Activated CD8-positive, alpha-beta memory T cell treated with anti-CD3 and anti-CD28 coated beads, Interleukin-2, amount 10 ng/mL, durations not matched to agents 7 days and 5 days (primary cell): ENCODE data around the gene ELOVL1. TPM values are rescaled to one million over a fixed set of nuclear protein-coding genes. Genes with fewer than 3 reads are reported as not detected.
A peak's percentile ranks its signal among the peaks of the same experiment; 100 is the strongest.

Source experiments
- ATAC-seq: fragments of 150-1000 bp; cut with Tn5 transposase; one replicate; pipeline ENCODE4 v1.10.0; 2021; ENCODE audit warnings: moderate library complexity
- CTCF ChIA-PET: fragments of 350-600 bp; sonication (Branson Sonifier 250); formaldehyde crosslinking; loops from one replicate; lab custom pipeline; 2021; ENCODE audit warnings: antibody characterized with exemption; lab: Charles Lee
- DNase-seq: peaks from one replicate; pipeline ENCODE4 v3.0.0-alpha.2; 2020
- H3K27ac Mint-ChIP-seq: one replicate; pipeline ENCODE4 v1.8.0; 2021; ENCODE audit warnings: mild to moderate bottlenecking, mixed read lengths
- H3K27me3 Mint-ChIP-seq: one replicate; pipeline ENCODE4 v1.8.0; 2021; ENCODE audit warnings: mixed read lengths
- H3K36me3 Mint-ChIP-seq: one replicate; pipeline ENCODE4 v1.8.0; 2021; ENCODE audit warnings: mild to moderate bottlenecking, mixed read lengths
- H3K4me1 Mint-ChIP-seq: one replicate; pipeline ENCODE4 v1.8.0; 2021; ENCODE audit warnings: mixed read lengths
- H3K4me3 Mint-ChIP-seq: one replicate; pipeline ENCODE4 v1.8.0; 2021; ENCODE audit warnings: mild to moderate bottlenecking, moderate library complexity, mixed read lengths
- H3K9me3 Mint-ChIP-seq: one replicate; pipeline ENCODE4 v1.8.0; 2022; ENCODE audit warnings: low read depth, mixed read lengths
- total RNA-seq, 2 experiments: library from RNA; stranded (reverse); gene quantifications; one replicate each; pipeline ENCODE4 v1.2.3, GENCODE V29; 2021

The ELOVL1 gene
- total RNA-seq, 2 experiments from 2014 or later: 64.4 to 74.2 TPM

DNA sequence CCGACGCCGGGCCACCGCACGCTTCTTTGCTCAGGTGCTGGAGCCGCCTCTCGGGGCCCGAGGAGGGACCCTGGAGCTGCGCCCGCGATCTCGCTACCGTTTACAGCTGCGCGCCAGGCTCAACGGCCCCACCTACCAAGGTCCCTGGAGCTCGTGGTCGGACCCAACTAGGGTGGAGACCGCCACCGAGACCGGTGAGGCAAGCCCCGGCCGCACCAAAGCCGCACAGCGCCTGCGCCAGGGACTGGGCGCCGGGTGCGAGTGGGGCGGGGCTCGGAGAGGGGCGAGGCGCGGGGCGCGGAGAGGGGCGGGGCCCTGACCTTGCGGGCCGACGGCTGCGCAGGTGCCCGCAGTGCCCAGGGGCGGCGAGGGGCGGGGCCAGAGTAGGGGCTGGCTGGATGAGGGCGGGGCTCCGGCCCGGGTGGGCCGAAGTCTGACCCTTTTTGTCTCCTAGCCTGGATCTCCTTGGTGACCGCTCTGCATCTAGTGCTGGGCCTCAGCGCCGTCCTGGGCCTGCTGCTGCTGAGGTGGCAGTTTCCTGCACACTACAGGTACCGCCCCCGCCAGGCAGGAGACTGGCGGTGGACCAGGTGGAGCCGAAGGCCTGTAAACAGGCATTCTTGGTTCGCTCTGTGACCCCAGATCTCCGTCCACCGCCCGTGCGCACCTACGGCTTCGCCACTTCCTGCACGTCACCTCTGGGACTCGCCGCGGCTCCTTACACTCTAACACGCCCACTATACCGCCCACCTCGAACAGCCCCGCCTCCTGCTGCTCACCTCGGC, 18.8 kb downstream of the ELOVL1 start:
- peaks cover 2% of the 10 kb centered on the region for H3K27me3 Mint-ChIP-seq
- ATAC-seq (peak; percentile 88), DNase-seq (peak; percentile 83)
- no peaks in the 10 kb centered on the region for H3K36me3 Mint-ChIP-seq
- H3K9me3 Mint-ChIP-seq: no peaks in the 10 kb centered on the region
- H3K4me1 Mint-ChIP-seq: peaks cover 10% of the 10 kb centered on the region
- CTCF ChIA-PET: interaction anchor here (0.8 kb wide), 1 partner anchor 51 kb away, joined by 3 read pairs; no protein-coding TSS in a partner anchor
- peak overlapping the region; percentile 80 for H3K27ac Mint-ChIP-seq
- H3K4me3 Mint-ChIP-seq: peak overlapping the region; percentile 74

DNA sequence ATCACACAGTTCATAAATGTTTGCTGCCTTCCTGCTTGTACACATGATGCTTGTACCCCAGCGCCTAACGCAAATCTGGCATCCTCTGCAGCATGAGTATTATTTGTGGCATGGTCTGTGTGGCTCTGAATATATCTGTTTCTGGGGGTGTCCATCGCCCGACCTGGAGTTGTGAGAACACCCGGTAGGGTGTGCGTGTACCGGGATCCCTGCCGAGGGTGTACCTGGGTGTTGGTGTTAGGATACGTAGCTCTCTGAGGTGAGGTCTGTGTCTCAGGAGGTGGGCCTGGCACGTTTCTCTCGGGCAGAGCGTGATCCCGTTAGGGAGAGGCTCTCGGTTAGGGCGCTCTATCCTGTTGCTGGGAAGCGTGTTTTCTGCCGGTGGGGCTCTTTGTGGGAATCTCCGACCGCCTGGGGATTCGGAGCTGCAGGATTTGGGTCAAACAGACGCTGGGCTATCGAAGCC, 19.4 kb downstream of the ELOVL1 start:
- Mint-ChIP-seq H3K9me3 (no peaks in the 10 kb centered on the region), H3K4me3 (no peak overlapping the region), H3K4me1 (peaks cover 10% of the 10 kb centered on the region), H3K27me3 (peaks cover 2% of the 10 kb centered on the region), H3K27ac (no peak overlapping the region), H3K36me3 (no peaks in the 10 kb centered on the region)
- CTCF ChIA-PET: interaction anchor here (0.8 kb wide), 1 partner anchor 52 kb away, joined by 3 read pairs; no protein-coding TSS in a partner anchor
- DNase-seq (no peak), ATAC-seq (no peak)

DNA sequence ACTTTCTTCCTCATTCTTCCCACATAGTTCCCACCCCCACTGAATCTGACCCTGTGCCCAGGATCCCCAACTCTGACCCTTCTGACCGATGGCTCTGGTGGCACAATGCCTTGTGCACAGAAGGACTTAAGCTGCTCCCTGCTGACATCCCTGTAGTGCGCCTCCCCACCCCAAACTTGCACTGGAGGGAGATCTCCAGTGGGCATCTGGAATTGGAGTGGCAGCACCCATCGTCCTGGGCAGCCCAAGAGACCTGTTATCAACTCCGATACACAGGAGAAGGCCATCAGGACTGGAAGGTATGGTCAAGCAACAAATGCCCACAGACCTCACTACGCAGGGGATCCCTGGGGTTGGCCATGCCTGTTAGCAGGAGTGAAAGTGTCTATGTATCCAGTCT, 21.2 kb downstream of the ELOVL1 start:
- Mint-ChIP-seq H3K27me3 (peaks cover 2% of the 10 kb centered on the region), H3K27ac (no peak overlapping the region), H3K4me3 (no peak overlapping the region), H3K9me3 (no peaks in the 10 kb centered on the region), H3K36me3 (no peaks in the 10 kb centered on the region), H3K4me1 (peaks cover 10% of the 10 kb centered on the region)
- no peak for DNase-seq
- CTCF ChIA-PET: interaction anchor here (1.0 kb wide), 1 partner anchor 12 kb away, joined by 3 read pairs; the partner anchor contains the start of gene CDC20
- ATAC-seq: no peak

DNA sequence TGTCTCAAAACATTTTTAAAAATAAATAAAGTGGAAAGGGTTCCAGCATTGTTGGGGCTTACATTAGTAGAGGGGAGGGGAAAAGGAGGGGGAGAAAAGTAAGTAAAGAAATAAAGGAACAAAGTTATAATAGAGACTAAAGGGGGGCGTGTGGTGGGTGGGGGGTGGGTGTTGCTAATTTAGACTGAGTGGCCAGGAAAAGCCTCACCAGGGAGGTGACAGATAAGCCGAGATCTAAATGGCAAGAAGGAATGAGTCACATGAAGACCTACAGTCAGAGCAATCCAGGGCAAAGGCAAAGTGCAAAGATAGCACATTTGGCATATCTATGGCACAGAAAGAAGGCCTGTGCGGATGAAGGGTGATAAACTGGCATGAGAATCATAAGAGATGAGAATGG, 22.7 kb downstream of the ELOVL1 start:
- Mint-ChIP-seq H3K4me1 (peaks cover 6% of the 10 kb centered on the region), H3K27ac (no peak overlapping the region), H3K36me3 (no peaks in the 10 kb centered on the region), H3K9me3 (no peaks in the 10 kb centered on the region), H3K27me3 (peaks cover 2% of the 10 kb centered on the region), H3K4me3 (no peak overlapping the region)
- no peak for DNase-seq
- CTCF ChIA-PET: interaction anchor here (1.9 kb wide), 1 partner anchor 107 kb away, joined by 4 read pairs; no protein-coding TSS in a partner anchor
- no peak for ATAC-seq

DNA sequence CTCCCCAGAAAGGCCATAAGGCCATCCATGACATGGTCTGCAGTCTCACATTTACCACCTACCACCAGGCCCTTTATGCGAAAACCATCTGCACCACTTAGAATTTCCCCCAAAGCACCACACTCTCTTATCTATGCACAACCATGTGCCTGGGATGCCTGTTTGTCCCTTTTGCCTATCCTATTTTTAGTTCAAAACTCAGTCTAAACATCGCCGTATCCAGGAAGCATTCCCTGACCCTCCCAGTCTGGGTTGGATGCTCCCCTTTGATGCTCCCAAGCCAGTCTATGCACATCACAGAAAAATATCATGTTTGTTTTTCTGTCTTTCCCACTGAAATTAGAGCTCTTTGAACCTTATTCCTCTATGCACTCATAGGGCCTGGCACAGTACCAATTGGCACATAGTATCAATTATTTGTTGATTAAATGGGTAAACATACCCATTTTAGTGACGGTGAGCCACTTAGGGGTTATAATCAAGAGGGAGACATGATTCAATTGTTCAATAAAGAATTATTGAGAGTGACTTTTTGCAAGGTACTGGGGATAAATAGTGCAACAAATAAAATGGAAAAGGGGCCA, 23.5 kb downstream of the ELOVL1 start:
- Mint-ChIP-seq H3K4me3 (no peak overlapping the region), H3K36me3 (no peaks in the 10 kb centered on the region), H3K4me1 (peaks cover 2% of the 10 kb centered on the region), H3K9me3 (no peaks in the 10 kb centered on the region), H3K27me3 (peaks cover 2% of the 10 kb centered on the region), H3K27ac (no peak overlapping the region)
- DNase-seq (no peak), ATAC-seq (no peak)
- CTCF ChIA-PET: interaction anchor here (1.9 kb wide), 1 partner anchor 106 kb away, joined by 4 read pairs; no protein-coding TSS in a partner anchor

DNA sequence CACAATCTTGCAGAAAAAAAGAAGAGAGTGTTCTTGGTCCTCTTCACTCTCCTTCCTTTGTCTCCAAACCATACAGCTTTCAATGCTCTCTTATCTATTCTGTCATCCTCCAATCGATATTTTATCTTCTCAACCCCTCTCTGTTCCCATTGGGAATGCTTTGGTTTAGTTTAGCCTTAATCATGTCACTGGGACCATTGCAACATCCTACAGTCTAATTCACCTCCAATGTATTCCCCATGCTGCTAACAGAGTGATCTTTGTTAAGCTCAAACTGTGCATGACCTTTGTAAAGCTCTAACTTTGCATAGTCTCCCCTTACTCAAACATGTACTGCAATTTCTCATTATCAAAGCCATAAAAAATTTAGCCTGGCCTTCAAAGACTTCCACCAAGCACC, 27.3 kb downstream of the ELOVL1 start:
- Mint-ChIP-seq H3K4me3 (no peak overlapping the region), H3K4me1 (no peaks in the 10 kb centered on the region), H3K36me3 (no peaks in the 10 kb centered on the region), H3K27me3 (no peaks in the 10 kb centered on the region), H3K9me3 (no peaks in the 10 kb centered on the region), H3K27ac (no peak overlapping the region)
- ATAC-seq (no peak), DNase-seq (no peak)
- CTCF ChIA-PET: interaction anchor here (1.5 kb wide), 1 partner anchor 12 kb away, joined by 5 read pairs; no protein-coding TSS in a partner anchor

DNA sequence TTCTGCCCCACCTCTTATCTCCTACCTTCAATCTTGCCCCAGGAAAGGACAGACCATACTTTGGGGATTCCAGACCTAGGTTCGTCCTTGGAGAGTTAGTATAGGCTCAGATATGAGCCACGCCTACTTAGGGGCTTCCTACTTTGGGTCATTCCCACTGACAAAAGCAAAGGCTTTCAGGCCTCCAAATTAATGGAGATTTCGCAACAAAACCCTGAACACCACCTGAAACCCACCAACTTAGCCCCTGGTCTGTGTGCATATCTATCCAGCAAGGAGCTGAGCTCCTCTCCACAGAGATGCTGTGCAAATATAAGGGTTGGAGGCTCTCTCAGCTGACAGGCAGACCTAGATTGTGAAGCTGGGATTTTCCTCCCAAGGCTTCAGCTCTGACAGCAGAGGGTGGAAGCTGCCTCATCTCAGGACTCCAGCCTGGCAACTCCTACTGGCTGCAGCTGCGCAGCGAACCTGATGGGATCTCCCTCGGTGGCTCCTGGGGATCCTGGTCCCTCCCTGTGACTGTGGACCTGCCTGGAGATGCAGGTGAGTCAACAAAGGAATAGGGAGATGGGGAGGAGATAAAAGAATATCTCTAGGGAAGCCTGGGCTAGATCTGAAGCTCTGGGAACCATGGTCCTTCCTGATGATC, 28.1 kb downstream of the ELOVL1 start:
- ATAC-seq: no peak
- H3K36me3 Mint-ChIP-seq: no peaks in the 10 kb centered on the region
- no peak for DNase-seq
- H3K27ac Mint-ChIP-seq: no peak overlapping the region
- H3K4me3 Mint-ChIP-seq: no peak overlapping the region
- H3K27me3 Mint-ChIP-seq: no peaks in the 10 kb centered on the region
- H3K4me1 Mint-ChIP-seq: no peaks in the 10 kb centered on the region
- CTCF ChIA-PET: interaction anchor here (1.1 to 1.5 kb wide), 2 partner anchors 11 to 113 kb away, joined by 3 to 5 read pairs; no protein-coding TSS in a partner anchor
- H3K9me3 Mint-ChIP-seq: no peaks in the 10 kb centered on the region

DNA sequence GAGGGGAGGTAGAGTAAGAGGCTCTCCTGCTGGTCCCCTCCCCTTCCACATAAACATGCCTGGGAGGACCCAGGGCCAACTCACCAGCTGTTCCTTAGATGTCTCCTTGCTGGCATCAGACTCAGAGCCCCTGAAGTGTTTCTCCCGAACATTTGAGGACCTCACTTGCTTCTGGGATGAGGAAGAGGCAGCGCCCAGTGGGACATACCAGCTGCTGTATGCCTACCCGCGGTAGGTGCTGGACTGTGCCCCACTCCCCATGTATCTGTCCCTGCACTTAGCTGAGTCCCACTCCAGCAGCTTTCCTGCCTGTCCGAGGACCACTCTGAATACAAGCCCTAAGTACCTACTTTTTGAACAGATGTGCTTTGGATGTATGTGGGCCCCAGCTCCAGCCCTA, 29.8 kb downstream of the ELOVL1 start:
- no peaks in the 10 kb centered on the region for H3K36me3 Mint-ChIP-seq
- H3K27me3 Mint-ChIP-seq: no peaks in the 10 kb centered on the region
- no peak overlapping the region for H3K27ac Mint-ChIP-seq
- ATAC-seq (no peak), DNase-seq (no peak)
- H3K9me3 Mint-ChIP-seq: no peaks in the 10 kb centered on the region
- H3K4me3 Mint-ChIP-seq: no peak overlapping the region
- no peaks in the 10 kb centered on the region for H3K4me1 Mint-ChIP-seq
- CTCF ChIA-PET: no interaction called here

DNA sequence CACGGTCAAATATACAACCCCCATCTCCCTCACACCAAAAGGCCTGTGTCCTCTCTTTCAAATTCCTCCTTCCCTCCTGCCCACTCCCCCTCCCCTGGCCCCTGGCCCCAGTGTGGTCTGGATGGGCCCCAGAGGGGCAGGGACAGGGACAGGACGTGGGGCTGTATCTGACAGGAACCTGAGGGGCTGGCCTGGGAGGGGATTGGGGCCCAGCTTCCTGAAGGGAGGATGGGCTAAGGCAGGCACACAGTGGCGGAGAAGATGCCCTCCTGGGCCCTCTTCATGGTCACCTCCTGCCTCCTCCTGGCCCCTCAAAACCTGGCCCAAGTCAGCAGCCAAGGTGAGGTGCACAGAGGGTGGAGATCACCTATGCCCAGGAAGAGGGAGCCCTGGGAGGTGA, 30.2 kb downstream of the ELOVL1 start, which contains the start of gene MPL:
Gene MPL (plus strand): TSS at position 231 of the 400 bp plus-strand sequence. CDS start 31 bp downstream, at position 262.
- CTCF ChIA-PET: no interaction called here
- ATAC-seq: no peak
- no peaks in the 10 kb centered on the region for H3K4me1 Mint-ChIP-seq

DNA sequence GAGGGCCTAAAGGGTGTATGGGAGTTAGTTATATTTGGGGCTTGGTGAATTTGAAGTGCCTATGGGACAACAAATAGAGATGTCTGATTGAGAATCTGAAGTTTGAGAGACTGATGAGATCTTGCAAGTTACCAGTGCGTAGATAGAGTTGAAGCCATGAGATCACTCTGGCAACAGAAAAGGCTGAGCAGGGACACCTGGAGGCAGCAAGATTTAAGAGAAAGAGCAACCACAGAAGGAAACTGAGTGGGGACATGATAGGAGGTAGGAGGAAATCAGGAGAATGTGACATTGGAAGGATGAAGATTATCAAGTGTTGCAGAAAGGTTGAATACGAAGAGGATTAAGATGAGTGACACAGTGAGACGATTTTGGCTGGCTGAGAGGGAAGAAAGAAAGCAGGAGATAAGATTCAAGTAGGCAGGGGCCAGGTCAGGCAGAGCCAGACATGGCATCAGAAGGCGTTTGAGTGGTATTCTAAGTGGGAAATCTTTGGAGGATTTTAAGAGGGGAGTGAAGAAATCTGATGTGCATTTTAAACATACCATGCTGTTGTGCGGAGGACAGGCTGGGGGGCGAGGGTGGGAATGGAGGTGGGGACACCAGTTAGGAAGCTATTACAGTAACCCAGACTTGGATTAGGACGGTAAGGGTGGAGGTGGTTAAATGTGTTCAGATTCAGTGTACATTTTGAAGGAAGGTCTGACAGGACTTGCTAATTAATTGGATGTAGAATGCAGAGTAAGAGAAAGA, 33.2 kb downstream of the ELOVL1 start:
- H3K9me3 Mint-ChIP-seq: no peaks in the 10 kb centered on the region
- H3K27ac Mint-ChIP-seq: no peak overlapping the region
- no peak for ATAC-seq
- no peak for DNase-seq
- peaks cover 6% of the 10 kb centered on the region for H3K4me1 Mint-ChIP-seq
- no peaks in the 10 kb centered on the region for H3K27me3 Mint-ChIP-seq
- CTCF ChIA-PET: no interaction called here
- H3K4me3 Mint-ChIP-seq: no peak overlapping the region
- no peaks in the 10 kb centered on the region for H3K36me3 Mint-ChIP-seq

More for the DNA sequence above, 30.2 kb downstream of the ELOVL1 start, which contains the start of gene MPL:
- Mint-ChIP-seq H3K9me3 (no peaks in the 10 kb centered on the region), H3K27me3 (no peaks in the 10 kb centered on the region), H3K4me3 (no peak within 1 kb of the TSS), H3K36me3 (no peaks in the 10 kb centered on the region), H3K27ac (no peak within 1 kb of the TSS)
- no peak for DNase-seq

DNA sequence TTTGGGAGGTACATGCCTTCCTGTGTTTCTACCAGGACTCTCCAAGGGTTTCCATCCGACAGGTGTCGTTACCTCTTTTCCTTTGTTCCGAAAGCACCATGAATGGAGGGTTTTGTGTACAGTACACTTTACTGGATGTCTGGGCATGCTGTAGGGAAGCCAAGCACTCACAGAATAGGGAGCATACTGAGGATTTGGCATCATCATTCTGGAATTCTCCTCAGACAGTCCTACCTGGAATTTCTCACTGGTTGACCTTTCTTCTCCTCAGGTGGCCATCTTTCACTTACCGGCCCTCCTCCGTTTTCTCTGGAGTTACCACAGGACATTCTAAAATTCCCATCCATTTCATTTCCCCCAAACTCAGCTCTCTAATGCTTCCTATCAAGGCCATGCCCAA, 36.1 kb downstream of the ELOVL1 start:
- no peak for ATAC-seq
- CTCF ChIA-PET: no interaction called here
- H3K9me3 Mint-ChIP-seq: peaks cover 2% of the 10 kb centered on the region
- H3K27me3 Mint-ChIP-seq: no peaks in the 10 kb centered on the region
- H3K27ac Mint-ChIP-seq: no peak overlapping the region
- no peak overlapping the region for H3K4me3 Mint-ChIP-seq
- no peak for DNase-seq
- H3K36me3 Mint-ChIP-seq: peaks cover 3% of the 10 kb centered on the region
- H3K4me1 Mint-ChIP-seq: peaks cover 6% of the 10 kb centered on the region

DNA sequence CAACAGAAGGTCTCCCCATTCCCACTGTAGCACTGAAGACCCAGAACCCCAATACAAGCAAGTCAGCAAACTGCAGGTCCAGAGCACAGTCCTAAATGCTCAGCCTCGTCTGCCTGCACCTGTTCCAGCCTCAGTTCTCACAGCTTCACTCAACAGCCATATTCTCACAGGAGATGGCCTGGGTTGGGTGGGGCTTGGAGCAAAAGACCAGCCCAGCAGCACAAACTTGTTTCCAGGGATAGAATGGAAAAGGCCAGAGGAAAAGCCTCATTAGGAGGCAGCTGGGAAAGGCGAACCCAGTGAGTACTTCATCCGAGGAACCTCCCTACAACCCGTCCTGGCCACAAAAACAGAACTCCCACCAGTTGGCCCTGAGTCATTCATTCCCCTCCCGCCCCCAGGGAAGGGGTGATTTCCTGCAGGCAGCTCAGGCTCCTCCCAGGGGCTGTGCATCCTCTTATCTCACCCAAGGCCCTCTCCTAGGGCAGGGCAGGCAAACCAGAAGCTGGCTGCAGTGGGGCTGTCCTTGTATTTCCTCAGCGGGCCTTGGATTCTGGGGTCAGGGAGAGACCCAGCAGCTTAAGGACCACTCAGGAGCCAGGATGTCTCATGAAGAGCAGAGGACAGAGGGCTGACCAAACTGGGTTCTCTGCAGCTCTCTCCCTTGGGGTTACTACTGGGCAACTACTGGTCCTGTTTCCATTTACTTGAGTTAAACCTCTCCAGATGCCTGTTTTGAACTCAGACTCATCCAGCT, 37.6 kb downstream of the ELOVL1 start:
- Mint-ChIP-seq H3K36me3 (peaks cover 7% of the 10 kb centered on the region), H3K4me1 (peaks cover 6% of the 10 kb centered on the region), H3K27ac (no peak overlapping the region), H3K9me3 (peaks cover 4% of the 10 kb centered on the region), H3K4me3 (no peak overlapping the region), H3K27me3 (peaks cover 2% of the 10 kb centered on the region)
- CTCF ChIA-PET: no interaction called here
- DNase-seq (peak; percentile 43), ATAC-seq (no peak)
